GM12872 (cell line): ENCODE data around the gene NUP210.

Experiments used
- CTCF ChIP-seq: IDR thresholded peaks from 3 replicates; pipeline ENCODE4 v1.5.1; 2011; ENCODE audit warnings: low read depth, mild to moderate bottlenecking, low read length, moderate library complexity; ENCODE audit not compliant: insufficient read depth

Gene NUP210

GRCh38 chr3:13415236-13415986 lies 4.7 kb downstream of the NUP210 start:
- no peak for TF ChIP-seq CTCF

- TF ChIP-seq CTCF: peak; percentile 19; the same call in 1 of the 3 replicates
Measured at GRCh38 chr3:13414040-13414729, 5.9 kb downstream of the NUP210 start.

GRCh38 chr3:13411186-13411860 lies 8.8 kb downstream of the NUP210 start:
- TF ChIP-seq CTCF: no peak

- no peak for TF ChIP-seq CTCF
Measured at GRCh38 chr3:13408890-13409289, 11.2 kb downstream of the NUP210 start.

- TF ChIP-seq CTCF: no peak
Measured at GRCh38 chr3:13407926-13408325, 12.2 kb downstream of the NUP210 start.

GRCh38 chr3:13407475-13407874 lies 12.6 kb downstream of the NUP210 start:
- TF ChIP-seq CTCF: no peak

- no peak for TF ChIP-seq CTCF
Measured at GRCh38 chr3:13406190-13406589, 13.9 kb downstream of the NUP210 start.
